DMS53 (cell line): ENCODE data around the gene CLASRP.
A peak's percentile ranks its signal among the peaks of the same experiment; 100 is the strongest.
"Not testable (repeated sequence)": the region's sequence is repeated elsewhere in the genome, so short reads cannot be mapped to it uniquely, and the experiment has no call there.

Experiments
- DNase-seq: peaks from one replicate; lab custom pipeline; 2025; lab: John Stamatoyannopoulos, UW

CLASRP gene, protein sequence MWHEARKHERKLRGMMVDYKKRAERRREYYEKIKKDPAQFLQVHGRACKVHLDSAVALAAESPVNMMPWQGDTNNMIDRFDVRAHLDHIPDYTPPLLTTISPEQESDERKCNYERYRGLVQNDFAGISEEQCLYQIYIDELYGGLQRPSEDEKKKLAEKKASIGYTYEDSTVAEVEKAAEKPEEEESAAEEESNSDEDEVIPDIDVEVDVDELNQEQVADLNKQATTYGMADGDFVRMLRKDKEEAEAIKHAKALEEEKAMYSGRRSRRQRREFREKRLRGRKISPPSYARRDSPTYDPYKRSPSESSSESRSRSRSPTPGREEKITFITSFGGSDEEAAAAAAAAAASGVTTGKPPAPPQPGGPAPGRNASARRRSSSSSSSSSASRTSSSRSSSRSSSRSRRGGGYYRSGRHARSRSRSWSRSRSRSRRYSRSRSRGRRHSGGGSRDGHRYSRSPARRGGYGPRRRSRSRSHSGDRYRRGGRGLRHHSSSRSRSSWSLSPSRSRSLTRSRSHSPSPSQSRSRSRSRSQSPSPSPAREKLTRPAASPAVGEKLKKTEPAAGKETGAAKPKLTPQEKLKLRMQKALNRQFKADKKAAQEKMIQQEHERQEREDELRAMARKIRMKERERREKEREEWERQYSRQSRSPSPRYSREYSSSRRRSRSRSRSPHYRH

DNA sequence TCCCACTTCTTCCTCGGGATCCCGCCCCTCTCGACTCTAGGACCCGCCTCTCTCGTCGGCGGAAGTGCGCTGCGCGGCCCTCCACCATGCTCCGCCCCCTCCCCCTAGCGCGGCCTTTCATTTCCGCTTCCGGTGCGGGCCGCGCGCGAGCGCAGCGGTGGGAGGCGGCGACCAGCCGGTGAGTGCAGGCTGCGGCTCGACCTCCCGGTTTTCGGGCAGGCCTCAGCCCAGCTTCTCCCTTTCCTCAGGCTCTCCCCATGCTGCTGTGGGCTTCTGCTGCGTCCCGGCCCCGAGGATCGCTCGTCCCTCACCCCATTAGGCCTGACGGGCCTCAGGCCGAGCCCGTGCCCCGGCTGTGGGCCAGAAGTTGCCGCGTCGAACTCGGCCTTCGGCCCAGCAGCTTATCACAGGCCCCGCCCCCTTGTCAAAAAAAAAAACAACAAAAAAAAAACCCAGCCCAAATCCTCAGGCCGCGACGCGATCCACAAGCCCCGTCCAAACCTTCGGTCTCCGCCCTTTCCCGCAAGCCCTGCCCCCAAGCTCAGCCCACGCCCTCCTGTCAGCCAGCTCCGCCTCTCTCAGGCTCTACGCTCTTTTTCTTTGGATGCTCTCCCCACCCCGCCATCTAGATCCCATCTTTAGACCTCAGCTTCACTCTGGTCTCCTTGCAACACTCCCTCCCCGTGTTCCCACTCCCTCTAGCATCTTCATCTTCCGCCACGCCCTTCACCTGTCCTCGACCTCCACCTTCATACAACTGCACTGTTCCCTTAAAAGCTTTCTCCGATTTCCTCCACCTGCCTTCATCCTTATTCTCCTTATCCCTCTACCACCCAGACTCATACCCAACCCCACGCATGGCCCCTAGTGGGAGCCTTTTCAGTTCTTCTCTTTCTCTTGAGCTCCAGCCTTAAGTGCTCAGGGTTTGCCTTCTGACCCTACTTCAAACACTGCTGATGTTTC lies at the start of gene CLASRP:
CLASRP (plus strand) TSS at position 115 of the 963 bp plus-strand sequence. CDS start 1,168 bp downstream, outside the sequence.
- peak; percentile 94 for DNase-seq

DNA sequence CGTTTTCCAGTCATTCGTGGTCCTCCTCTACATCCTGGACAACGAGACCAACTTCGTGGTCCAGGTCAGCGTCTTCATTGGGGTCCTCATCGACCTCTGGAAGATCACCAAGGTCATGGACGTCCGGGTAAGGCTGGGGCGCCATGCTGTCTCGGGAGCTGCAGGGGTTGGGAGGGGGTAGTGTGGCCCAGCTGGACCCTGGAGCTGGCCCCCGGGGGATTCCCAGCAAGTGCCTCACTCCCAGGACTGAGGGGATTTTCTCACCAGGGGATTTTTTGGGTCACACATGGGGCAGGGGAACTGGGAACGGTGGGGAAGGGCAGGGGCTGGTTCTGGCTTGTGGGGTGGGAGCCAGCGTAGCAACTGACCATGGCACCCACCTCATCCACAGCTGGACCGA lies 48.4 kb upstream of the CLASRP start:
- DNase-seq, result no peak

DNA sequence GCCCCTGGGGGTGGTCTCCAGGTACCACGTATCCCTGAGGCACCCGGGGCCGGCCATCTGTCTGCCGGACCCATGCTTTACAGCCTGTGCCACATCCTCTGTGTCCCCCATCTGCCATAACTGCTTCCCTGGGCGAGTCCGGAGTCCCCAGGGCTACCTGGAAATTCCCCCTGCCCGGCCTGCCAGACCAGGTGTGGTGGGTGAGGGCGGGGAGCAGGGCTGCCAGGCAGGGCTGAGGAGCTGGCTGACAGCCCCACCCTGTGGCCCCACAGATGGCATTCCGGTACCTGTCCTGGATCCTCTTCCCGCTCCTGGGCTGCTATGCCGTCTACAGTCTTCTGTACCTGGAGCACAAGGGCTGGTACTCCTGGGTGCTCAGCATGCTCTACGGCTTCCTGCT lies 47.9 kb upstream of the CLASRP start:
- DNase-seq, result no peak

DNA sequence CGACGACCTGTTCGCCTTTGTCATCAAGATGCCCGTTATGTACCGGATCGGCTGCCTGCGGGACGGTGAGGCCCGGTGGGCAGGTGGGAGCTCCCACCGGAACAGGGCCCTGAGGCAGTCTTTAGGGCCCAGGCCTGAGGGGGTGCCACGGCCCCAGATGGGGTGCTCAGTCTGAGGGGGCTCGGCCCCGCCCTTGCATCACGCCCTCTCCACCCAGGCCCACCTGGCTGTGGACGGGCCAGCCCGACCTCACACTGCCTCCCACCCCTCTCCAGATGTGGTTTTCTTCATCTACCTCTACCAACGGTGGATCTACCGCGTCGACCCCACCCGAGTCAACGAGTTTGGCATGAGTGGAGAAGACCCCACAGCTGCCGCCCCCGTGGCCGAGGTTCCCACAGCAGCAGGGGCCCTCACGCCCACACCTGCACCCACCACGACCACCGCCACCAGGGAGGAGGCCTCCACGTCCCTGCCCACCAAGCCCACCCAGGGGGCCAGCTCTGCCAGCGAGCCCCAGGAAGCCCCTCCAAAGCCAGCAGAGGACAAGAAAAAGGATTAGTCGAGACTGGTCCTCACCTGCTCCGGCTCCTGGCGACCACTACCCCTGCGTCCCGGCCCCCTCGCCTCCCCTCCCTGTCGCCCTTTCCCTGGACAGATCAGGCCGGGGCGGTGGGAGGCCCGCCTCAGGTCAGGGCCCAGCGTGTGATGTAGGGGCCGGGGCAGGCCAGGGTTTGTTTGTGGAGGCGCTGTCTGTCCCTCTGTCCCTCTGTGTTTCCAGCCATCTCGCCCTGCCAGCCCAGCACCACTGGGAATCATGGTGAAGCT lies 46.3 kb upstream of the CLASRP start:
- DNase-seq, result no peak

DNA sequence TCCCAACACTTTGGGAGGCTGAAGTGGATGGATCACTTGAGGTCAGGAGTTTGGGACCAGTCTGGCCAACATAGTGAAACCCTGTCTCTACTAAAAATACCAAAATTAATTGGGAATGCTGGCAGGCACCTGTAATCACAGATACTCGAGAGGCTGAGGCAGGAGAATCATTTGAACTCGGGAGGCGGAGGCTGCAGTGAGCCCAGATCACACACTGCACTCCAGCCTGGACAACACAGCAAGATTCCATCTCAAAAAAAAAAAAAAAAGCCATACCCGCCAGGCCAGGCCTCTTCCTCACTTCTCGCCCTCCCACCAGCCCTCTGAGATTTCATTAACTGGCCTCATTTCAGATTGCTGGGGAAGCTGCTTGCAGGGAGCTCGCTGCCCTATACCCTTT lies 45.3 kb upstream of the CLASRP start:
- DNase-seq, result no peak

DNA sequence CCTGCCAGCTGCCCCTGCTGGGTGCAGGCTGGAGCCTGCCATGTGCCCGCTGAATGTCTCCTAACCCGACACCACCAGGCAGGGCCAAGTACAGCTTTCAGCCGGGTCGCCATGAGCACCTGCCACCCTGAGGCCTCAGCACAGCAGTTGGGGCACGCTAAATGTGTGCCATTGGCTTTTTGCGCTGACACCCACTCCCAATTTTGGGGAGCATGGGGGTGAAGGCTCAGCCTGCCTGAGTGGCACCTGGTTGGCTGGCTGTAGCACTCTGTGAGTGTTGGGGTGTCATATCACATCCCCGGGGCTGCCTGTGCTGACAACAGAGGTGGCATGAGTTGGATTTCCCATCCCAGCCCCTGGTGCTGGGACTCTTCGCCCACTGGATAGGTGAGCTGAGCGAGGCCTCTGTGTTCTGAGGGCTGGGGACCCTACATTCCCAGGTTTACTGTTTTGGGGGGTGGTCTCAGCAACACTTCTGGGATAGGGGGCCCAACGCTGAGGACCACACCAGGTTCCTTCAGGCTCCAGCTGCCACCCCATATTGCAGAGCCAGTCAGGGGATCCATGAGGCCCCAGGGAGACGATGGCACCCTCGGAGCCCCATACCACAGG lies 44.8 kb upstream of the CLASRP start:
- DNase-seq, result no peak

DNA sequence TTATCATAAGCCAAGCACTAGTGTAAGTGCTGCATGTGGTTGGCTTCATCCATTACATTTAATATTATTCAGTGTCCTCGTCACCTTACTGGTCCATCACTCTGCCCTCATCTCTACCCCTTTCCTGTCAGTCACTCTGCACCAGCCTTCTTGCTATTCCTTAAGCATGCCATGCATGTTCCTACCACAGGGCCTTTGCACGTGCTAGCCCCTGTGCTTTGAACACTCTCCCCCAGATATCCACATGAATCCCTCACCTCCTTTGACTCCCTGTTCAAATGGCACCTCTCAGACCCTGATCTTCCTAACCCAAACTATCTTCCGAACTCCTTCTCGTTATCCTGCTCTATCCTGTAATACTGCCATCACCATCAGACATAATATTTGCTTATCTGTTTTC lies 40.8 kb upstream of the CLASRP start:
- peak; percentile 18 for DNase-seq

DNA sequence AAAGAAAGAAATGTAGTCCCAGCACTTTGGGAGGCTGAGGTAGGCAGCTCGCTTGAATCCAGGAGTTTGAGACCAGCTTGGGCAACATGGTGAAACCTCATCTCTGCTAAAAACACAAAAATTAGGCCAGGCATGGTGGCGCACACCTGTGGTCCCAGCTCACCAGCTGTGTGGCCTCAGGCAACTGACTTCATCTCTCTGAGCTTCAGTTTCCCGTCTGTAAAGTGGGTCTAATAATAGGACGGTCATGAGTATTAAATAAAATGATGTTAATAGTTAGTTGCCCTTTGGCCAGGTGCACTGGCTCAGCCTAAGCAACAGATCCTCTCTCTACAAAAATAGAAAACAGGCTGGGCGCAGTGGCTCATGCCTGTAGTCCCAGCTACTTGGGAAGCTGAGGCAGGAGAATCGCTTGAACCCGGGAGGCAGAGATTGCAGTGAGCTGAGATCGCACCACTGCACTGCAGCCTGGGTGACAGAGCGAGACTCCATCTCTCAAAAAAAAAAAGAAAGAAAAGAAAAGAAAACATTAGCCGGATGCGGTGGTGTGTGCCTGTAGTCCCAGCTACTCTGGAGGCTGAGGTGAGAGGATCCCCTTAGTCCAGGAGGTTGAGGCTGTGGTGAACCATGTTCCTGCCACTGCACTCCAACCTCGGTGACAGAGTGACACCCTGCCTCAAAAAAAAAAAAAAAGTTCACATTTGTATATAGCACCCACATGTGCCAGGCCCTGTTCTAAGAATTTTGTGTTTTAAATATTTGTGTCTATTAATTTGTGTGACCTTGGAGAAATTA lies 39.5 kb upstream of the CLASRP start:
- DNase-seq, result not testable (repeated sequence)

DNA sequence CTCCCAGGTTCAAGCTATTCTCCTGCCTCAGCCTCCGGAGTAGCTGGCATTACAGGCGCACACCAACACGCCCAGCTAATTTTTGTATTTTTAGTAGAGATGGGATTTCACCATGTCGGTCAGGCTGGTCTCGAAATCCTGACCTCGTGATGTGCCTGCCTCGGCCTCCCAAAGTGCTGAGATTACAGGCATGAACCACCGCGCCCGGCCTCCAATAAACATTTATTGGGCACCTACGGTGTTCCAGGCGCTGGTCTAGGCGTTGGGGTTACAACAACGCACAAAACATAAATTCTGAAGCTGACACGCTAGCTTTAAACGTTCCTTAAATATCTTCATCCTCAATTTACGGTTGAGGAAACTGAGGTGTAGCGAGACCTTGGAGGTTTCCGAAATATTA lies 38.2 kb upstream of the CLASRP start:
- not testable (repeated sequence) for DNase-seq

DNA sequence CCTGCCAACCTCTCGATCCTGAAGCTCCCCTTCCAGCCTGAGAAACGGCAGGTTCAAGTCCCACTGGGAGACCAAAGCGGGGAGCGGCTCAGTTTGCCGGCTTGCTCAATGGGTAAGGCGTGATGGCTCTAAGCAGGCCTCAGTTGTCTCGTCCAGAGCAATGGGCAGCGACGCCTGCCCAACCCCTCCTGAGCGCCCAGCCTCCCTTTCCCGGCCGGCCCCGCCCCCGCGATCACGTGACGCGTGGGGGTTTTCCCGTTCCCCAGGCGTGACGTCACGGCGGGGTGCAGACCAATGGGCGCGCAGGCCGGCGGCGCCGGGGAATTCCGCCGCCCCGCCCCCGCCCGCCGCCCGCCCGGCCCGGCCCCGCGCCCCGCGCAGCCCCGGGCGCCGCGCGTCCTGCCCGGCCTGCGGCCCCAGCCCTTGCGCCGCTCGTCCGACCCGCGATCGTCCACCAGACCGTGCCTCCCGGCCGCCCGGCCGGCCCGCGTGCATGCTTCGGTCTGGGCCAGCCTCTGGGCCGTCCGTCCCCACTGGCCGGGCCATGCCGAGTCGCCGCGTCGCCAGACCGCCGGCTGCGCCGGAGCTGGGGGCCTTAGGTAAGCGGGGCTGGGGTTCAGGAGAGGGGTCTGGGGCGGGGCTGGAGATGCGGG lies 37.6 kb upstream of the CLASRP start, which contains the start of gene RELB:
RELB (plus strand) TSS at position 378 of the 653 bp plus-strand sequence; CDS start at position 494, 116 bp downstream.
- peak; percentile 95 for DNase-seq

DNA sequence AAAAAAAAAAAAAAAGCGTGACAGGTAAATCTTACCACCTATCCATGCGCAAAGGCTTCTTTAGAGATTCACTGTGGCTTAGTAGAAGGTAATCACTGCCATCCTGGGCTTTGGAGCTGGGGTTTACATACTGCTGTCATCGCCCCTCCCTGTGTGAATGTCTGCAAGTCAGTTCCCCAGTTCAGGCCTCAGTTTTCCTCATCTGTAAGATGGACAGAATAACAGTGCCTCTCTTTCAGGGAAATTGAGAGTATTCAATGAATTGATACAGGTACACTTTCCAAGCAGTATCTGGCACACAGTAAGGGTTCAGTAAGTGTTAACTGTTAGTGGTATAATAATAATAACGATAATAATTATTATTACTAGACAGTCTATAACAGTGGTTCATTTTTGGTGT lies 35.4 kb upstream of the CLASRP start:
- no peak for DNase-seq

DNA sequence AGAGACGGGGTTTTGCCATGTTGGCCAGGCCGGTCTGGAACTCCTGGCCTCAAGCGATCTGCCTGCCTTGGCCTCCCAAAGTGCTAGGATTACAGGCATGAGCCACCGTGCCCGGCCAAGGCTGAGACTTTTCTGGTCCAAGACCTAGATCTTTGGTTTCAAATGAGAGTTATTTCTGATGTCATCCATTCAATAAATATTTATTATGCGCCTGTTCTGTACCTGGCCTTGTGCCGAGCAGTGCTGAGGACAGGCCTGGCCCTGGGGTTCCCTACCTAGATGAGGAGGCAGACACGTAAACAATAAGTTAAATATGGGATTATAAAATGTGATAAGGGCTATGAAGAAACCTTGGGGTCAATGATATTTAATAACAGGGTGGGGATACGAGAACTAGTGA lies 33.1 kb upstream of the CLASRP start:
- no peak for DNase-seq

DNA sequence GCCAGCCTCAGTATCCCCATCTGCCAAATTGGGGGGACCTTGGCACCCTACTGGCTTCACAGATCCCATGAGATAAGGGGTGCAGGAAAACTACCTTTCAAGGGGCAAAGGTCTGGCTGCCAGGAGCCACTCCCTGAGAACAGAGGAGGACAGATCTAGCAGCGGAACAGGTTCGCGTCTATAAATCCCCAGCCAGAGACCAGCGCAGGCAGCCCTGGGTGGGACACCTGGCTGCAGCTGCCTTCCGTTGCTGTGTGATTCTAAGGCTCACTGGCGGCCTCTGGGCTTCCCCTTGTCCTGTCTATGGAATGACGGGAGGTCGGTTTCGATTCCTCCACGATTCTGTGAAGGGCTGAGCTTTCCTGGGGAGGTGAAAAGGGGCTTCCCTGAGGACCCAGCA lies 30.3 kb upstream of the CLASRP start:
- DNase-seq, result peak; percentile 17

DNA sequence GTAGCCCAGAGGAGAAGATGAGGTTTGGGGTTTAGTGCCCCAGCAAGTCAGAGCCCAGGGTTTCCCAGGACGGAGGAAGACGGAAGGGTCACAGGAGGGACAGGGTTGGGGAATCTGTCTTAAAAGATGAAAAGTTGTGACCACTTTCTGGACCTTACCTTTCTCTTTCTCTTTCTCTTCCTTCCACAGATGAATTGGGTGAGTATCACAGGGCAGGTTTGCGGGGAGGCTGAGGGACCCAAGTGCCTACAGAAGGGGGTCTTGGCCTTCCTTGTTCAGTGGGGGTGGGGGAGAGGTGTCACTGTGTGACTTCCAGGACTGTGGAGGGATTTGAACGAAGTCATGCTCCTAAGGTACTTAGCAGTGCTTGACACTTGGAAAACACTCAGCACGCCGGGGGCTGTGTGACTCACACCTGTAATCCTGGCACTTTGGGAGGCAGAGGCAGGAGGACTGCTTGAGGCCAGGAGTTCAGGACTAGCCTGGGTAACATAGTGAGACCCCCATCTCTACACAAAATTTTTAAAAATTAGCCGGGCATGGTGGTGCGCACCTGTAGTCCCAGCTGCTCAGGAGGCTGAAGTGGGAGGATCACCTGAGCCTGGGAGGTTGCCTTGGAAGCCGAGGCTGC lies 29.1 kb upstream of the CLASRP start:
- DNase-seq, result peak; percentile 9

DNA sequence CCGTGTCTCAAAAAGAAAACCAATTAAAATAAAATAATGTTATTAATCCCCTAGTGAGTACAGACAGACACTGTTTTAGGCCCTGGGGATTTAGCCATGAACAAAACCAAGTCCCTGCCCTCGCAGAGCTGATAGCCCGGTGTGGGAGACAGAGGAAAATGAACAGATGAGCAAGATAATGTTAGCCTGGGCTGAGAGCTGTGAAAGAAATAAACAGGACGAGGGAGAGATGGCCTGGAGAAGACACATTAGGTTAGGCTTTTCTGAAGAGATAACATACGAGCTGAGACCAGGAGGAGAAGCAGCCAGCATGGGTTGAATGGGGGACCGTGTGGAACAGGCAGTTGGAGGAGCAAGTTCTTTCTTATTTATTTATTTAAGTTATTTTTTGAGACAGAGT lies 28.5 kb upstream of the CLASRP start:
- DNase-seq, result no peak

DNA sequence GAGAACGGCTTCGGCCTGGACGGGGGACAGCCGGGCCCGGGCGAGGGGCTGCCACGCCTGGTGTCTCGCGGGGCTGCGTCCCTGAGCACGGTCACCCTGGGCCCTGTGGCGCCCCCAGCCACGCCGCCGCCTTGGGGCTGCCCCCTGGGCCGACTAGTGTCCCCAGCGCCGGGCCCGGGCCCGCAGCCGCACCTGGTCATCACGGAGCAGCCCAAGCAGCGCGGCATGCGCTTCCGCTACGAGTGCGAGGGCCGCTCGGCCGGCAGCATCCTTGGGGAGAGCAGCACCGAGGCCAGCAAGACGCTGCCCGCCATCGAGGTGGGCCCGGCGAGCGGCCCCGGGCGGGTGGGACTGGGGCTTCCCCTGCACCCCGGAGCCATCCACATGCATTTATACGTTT lies 26.9 kb upstream of the CLASRP start:
- no peak for DNase-seq

DNA sequence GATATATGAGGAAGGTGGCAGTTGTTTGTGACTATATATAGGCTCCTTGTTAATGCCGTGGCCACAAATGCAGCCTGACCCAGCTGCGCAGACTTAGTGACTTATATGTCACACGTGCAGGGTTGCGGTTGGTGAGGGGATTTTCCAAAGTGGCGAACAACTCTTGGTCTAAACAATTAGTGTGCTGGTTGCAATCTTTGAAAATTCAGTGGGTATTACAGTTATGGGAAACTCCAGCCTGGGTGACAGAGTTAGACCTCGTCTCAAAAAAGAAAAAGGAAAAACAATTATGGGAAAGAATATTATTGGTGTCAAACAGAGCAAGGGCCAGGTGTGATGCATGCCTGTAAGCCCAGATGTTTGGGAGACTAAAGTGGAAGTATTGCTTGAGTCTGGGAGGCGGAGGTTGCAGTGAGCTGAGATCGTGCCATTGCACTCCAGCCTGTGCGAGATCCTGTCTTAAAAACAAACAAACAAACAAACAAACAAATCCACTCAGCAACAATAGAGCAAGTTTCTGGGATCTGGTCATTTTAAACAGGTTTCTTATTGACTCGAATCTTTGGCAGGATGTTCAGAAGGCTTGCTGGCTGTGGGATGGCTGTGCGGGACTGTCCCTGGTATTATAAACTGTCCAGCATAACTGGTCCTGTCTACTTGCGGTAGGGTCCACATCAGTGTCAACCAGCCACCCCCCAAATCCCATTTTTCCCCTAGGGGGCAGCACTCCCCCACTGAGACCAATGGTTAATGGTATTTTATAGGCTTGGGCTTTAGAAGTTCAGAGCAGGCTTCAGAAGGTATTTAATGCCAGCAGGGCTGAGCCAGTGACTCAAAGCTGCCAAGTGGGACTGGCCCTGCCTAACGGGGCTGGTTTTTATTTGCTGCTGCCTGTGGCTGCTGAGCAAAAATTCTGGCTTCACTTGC lies 22.2 kb upstream of the CLASRP start:
- DNase-seq, result peak; percentile 71

DNA sequence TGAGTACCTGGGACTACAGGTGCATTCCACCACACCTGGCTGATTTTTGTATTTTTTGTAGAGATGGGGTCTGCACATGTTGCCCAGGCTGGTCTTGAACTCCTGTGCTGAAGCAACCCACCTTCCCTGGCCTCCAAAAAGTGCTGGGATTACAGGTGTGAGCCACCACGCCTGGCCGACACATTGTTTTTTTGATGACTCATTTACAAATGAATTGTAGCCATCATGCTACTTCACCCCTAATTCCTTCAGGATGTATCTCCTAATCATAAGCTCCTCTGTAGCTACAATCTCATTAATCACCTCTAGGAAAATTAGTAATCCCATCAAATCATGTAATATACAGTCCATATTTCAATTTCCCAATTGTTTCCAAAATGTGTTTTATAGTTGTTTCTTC lies 19.7 kb upstream of the CLASRP start:
- no peak for DNase-seq
